RWPE1 (cell line): Measurements from ENCODE around the gene STAT6.

Source experiments
- CTCF ChIA-PET: fragments of 350-600 bp; sonication (Branson Sonifier 250); formaldehyde crosslinking; extraction: SDS; loops from one replicate; lab custom pipeline; 2021; lab: Yijun Ruan, JAX
- POLR2A ChIA-PET: fragments of 400-600 bp; formaldehyde crosslinking; extraction: SDS; loops from one replicate; lab custom pipeline; 2020; ENCODE audit warnings: antibody characterized with exemption; ENCODE audit not compliant: low non-redundant PET; lab: Yijun Ruan, JAX
- DNase-seq: peaks from one replicate; pipeline ENCODE4 v3.0.0; 2012; ENCODE audit warnings: low spot score
- H3K27ac ChIP-seq: fragments of 450-650 bp; 2 replicates; pipeline ENCODE4 v1.5.1; 2017
- CTCF ChIP-seq: fragments of 450-650 bp; conservative IDR thresholded peaks from 2 replicates; pipeline ENCODE4 v1.5.1; 2017; ENCODE audit warnings: low read depth, mild to moderate bottlenecking

STAT6 gene

DNA sequence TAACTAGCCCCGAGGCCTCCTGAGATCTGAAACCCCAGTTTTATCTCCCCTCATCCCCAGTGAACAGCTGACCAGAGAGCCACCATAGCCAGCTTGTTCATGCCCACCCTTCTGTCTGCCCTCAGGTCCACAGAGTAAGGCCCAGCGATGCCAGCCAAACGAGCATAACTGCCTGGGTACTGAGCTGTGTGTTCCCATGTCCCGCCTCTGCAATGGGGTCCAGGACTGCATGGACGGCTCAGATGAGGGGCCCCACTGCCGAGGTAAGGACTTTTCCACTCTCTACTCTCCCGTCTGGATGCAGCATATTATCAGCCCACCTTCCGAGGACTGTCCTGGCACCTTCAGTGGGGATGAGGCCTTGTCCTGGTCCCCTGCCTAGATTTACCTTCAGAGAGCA is 30.1 kb upstream of the STAT6 start:
- no peak for DNase-seq
- ChIA-PET CTCF (no interaction called here), POLR2A (no interaction called here)
- H3K27ac ChIP-seq = peak overlapping the region; percentile 31
- TF ChIP-seq CTCF = no peak

DNA sequence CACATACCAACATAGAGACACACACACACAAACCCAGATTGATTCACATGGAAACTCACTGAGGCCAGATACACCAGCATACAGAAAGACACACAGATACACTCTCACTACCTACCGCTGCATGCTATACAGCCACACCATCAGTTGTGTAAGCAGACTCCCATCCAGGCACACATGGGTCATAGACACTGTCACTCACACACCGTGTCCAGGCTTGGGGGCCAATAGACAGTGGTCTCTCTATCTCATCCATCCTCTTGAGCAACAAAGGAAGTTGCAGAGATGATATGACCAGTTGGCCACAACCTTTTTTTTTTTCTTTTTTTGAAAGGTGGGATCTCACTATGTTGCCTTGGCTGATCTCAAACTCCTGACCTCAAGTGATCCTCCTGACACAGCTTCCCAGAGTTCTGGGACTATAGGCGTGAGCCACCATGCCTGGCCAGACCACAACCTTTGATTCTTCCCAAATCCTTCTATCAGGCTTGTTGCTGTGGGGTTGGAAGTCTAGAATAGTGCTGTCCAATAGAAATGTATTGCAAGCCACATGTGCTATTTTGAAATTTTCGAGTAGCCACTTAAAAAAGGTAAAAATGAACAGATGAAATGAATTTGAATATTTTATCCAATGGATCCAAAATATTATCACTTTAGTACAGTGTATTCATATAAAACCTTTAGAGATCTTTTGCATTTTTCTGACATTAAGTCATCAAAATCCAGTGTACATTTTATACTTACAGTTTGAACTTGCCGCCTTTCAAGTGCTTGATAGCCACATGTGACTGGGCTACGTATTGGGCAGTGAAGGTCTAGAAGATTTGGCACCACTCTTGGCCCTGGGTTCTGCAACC is 28.9 kb upstream of the STAT6 start:
- ChIA-PET CTCF (no interaction called here), POLR2A (no interaction called here)
- TF ChIP-seq CTCF = no peak
- DNase-seq = no peak
- no peak overlapping the region for H3K27ac ChIP-seq

- ChIA-PET CTCF (no interaction called here), POLR2A (no interaction called here)
- no peak for TF ChIP-seq CTCF
- DNase-seq = no peak
- peak overlapping the region; percentile 58 for H3K27ac ChIP-seq
These were observed 27.5 kb upstream of the STAT6 start for GRCh38 chr12:57138526-57139272.

- DNase-seq = no peak
- POLR2A ChIA-PET = no interaction called here
- CTCF ChIA-PET = no interaction called here
- H3K27ac ChIP-seq = peak overlapping the region; percentile 53
- TF ChIP-seq CTCF = no peak
These were observed 24.6 kb upstream of the STAT6 start for GRCh38 chr12:57135527-57136326.

DNA sequence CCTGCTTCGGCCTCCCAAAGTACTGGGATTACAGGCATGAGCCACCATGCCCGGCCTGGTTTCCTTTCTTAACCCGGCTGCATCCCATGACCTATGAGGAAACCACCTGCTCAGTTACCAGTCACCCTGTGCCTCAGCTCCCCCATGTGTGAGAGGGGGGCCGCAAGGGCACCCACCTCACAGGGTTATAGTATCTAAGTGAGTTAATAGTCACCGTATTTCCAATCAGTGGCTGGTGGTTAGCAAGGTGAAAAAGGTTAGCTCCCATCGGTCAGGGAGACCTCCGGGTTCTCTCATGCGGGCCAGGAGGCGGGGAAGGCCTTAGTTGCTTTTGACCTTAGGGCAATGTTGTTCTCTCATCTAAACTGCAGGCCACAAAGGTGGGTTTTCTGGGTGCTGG is 23.8 kb upstream of the STAT6 start:
- no peak for DNase-seq
- POLR2A ChIA-PET = no interaction called here
- peak overlapping the region; percentile 53 for H3K27ac ChIP-seq
- CTCF ChIA-PET = no interaction called here
- TF ChIP-seq CTCF = no peak

DNA sequence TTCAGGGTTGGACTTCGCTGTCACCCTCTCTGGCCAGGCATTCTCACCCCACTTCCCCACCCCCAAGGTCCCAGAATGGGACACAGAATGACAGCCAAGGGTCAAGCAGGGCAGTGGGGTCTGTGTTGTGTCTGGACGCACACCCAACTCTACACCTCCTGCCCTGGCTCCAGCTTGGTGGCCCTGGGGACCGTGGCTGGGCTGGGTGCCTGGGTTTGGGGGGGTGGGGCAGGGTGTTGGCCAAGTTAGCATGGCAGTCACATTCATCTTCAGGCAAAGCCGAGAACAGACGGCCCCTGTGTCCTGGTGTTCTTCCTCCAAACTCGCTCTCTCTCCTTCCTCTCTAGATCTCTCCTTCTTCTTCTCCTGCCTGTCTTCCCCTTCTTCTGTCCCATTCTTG is 22.8 kb upstream of the STAT6 start:
- TF ChIP-seq CTCF = no peak
- POLR2A ChIA-PET = no interaction called here
- CTCF ChIA-PET = interaction anchor here (0.6 kb wide), 1 partner anchor 10 kb away, joined by 3 read pairs; no protein-coding TSS in a partner anchor
- no peak for DNase-seq
- peak overlapping the region; percentile 53 for H3K27ac ChIP-seq
